ENCODE measurements around the gene ZNF124. TPM values are rescaled to one million over a fixed set of nuclear protein-coding genes. Genes with fewer than 3 reads are reported as not detected.
"Not testable (repeated sequence)": the region's sequence is repeated elsewhere in the genome, so short reads cannot be mapped to it uniquely, and the experiment has no call there.

ZNF124 gene
- total RNA-seq, 1 experiment from 2014 or later = 33.8 TPM

GRCh38 chr1:247173431-247173830, 1.6 kb upstream of the ZNF124 start:
- peaks cover 9% of the 10 kb centered on the region; the same call in 1 of the 2 replicates for H3K27me3 Mint-ChIP-seq (ENCODE audit: low read depth)
- POLR2A ChIA-PET = no interaction called here
- peaks cover 1% of the 10 kb centered on the region; the same call in 1 of the 2 replicates for H3K36me3 Mint-ChIP-seq
- H3K27ac Mint-ChIP-seq = no peak overlapping the region
- peaks cover 15% of the 10 kb centered on the region for H3K4me1 Mint-ChIP-seq
- H3K9me3 Mint-ChIP-seq = no peaks in the 10 kb centered on the region
- no peak overlapping the region for H3K4me3 Mint-ChIP-seq
- CTCF ChIA-PET = no interaction called here
- TF ChIP-seq ATF1 (CRISPR knock-in tag; IDR thresholded peaks at IDR 0.05) = no peak
- no peak for TF ChIP-seq PRRX2 (CRISPR knock-in tag; IDR thresholded peaks at IDR 0.05)
- no peak for TF ChIP-seq ZNF317 (CRISPR knock-in tag; IDR thresholded peaks at IDR 0.05; ENCODE audit: borderline replicate concordance, low read depth)
- no peak for TF ChIP-seq FOXJ3 (CRISPR knock-in tag; IDR thresholded peaks at IDR 0.05; ENCODE audit: borderline replicate concordance)
- no peak for TF ChIP-seq FOXK1 (CRISPR knock-in tag; IDR thresholded peaks at IDR 0.05)
- no peak for TF ChIP-seq HMGXB4 (CRISPR knock-in tag; IDR thresholded peaks at IDR 0.05)
- TF ChIP-seq ZNF423 (CRISPR knock-in tag; IDR thresholded peaks at IDR 0.05) = no peak
- TF ChIP-seq, protein P1, sequence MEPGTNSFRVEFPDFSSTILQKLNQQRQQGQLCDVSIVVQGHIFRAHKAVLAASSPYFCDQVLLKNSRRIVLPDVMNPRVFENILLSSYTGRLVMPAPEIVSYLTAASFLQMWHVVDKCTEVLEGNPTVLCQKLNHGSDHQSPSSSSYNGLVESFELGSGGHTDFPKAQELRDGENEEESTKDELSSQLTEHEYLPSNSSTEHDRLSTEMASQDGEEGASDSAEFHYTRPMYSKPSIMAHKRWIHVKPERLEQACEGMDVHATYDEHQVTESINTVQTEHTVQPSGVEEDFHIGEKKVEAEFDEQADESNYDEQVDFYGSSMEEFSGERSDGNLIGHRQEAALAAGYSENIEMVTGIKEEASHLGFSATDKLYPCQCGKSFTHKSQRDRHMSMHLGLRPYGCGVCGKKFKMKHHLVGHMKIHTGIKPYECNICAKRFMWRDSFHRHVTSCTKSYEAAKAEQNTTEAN (CRISPR knock-in tag; IDR thresholded peaks at IDR 0.05) = no peak
- TF ChIP-seq ETV6 (CRISPR knock-in tag; IDR thresholded peaks at IDR 0.05) = no peak
- no peak for TF ChIP-seq JAZF1 (CRISPR knock-in tag; IDR thresholded peaks at IDR 0.05)
- no peak for TF ChIP-seq RELA (CRISPR knock-in tag; IDR thresholded peaks at IDR 0.05; ENCODE audit: borderline replicate concordance)
- TF ChIP-seq, protein P2, sequence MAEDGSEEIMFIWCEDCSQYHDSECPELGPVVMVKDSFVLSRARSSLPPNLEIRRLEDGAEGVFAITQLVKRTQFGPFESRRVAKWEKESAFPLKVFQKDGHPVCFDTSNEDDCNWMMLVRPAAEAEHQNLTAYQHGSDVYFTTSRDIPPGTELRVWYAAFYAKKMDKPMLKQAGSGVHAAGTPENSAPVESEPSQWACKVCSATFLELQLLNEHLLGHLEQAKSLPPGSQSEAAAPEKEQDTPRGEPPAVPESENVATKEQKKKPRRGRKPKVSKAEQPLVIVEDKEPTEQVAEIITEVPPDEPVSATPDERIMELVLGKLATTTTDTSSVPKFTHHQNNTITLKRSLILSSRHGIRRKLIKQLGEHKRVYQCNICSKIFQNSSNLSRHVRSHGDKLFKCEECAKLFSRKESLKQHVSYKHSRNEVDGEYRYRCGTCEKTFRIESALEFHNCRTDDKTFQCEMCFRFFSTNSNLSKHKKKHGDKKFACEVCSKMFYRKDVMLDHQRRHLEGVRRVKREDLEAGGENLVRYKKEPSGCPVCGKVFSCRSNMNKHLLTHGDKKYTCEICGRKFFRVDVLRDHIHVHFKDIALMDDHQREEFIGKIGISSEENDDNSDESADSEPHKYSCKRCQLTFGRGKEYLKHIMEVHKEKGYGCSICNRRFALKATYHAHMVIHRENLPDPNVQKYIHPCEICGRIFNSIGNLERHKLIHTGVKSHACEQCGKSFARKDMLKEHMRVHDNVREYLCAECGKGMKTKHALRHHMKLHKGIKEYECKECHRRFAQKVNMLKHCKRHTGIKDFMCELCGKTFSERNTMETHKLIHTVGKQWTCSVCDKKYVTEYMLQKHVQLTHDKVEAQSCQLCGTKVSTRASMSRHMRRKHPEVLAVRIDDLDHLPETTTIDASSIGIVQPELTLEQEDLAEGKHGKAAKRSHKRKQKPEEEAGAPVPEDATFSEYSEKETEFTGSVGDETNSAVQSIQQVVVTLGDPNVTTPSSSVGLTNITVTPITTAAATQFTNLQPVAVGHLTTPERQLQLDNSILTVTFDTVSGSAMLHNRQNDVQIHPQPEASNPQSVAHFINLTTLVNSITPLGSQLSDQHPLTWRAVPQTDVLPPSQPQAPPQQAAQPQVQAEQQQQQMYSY (CRISPR knock-in tag; IDR thresholded peaks at IDR 0.05) = no peak
- ATAC-seq (no peak), DNase-seq (ENCODE audit: low spot score) (no peak)

DNA sequence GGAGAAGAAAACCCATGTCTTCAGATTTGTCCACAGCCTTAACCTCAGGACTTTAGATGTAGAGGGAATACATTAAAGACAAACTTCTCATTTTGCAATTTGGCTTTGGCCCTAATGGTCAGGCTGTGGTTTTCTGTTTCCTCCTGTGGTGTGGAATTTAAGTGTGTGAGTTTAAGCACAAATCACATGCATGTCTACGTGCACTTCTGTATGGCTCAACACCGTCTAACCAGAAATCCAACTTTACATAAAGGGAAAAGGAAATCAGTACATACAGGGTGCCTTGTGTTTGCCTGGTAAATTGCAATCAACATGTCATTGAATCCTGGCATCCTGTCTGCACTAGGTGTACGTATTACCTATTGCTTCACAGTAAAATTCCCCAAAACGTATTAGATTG, 1.2 kb upstream of the ZNF124 start:
- Mint-ChIP-seq H3K9me3 (no peaks in the 10 kb centered on the region), H3K27me3 (ENCODE audit: low read depth) (peaks cover 9% of the 10 kb centered on the region; the same call in 1 of the 2 replicates), H3K36me3 (peaks cover 3% of the 10 kb centered on the region; the same call in 1 of the 2 replicates), H3K4me3 (no peak overlapping the region), H3K27ac (no peak overlapping the region), H3K4me1 (peaks cover 17% of the 10 kb centered on the region)
- POLR2A ChIA-PET = no interaction called here
- TF ChIP-seq, protein P3, sequence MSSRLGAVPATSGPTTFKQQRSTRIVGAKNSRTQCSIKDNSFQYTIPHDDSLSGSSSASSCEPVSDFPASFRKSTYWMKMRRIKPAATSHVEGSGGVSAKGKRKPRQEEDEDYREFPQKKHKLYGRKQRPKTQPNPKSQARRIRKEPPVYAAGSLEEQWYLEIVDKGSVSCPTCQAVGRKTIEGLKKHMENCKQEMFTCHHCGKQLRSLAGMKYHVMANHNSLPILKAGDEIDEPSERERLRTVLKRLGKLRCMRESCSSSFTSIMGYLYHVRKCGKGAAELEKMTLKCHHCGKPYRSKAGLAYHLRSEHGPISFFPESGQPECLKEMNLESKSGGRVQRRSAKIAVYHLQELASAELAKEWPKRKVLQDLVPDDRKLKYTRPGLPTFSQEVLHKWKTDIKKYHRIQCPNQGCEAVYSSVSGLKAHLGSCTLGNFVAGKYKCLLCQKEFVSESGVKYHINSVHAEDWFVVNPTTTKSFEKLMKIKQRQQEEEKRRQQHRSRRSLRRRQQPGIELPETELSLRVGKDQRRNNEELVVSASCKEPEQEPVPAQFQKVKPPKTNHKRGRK (CRISPR knock-in tag; IDR thresholded peaks at IDR 0.05; ENCODE audit: borderline replicate concordance) = no peak
- no peak for ATAC-seq
- no peak for DNase-seq (ENCODE audit: low spot score)
- CTCF ChIA-PET = no interaction called here

DNA sequence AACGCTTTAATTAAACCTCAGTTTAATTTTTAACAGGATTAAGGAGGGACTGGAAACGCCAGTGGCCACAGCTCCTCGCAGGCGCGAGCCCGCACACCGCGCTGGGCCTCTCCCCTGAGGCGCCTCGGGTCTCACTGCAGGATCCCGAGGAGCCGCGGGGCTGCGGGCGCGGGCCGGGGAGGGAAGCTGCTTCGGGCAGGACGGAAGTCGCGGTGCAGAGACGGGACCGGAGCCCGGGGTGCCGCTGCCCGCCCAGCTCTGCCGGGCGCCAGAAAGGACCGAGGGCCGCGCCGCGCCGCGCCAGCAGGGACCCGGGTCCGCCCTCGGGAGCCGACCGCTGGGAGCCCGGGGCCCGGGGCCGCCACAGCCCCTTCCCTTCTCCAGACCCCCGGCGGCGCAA, 377 bp downstream of the ZNF124 start:
- peaks cover 29% of the 10 kb centered on the region for H3K4me1 Mint-ChIP-seq
- H3K36me3 Mint-ChIP-seq; H3K4me3 Mint-ChIP-seq; POLR2A ChIA-PET; DNase-seq (ENCODE audit: low spot score); H3K27me3 Mint-ChIP-seq (ENCODE audit: low read depth); CTCF ChIA-PET; H3K9me3 Mint-ChIP-seq; H3K27ac Mint-ChIP-seq: not testable (repeated sequence)
- peak; percentile 55 for ATAC-seq

Measured in WTC11 (cell line).